ENCODE data around the gene CFAP157.

Gene CFAP157

DNA sequence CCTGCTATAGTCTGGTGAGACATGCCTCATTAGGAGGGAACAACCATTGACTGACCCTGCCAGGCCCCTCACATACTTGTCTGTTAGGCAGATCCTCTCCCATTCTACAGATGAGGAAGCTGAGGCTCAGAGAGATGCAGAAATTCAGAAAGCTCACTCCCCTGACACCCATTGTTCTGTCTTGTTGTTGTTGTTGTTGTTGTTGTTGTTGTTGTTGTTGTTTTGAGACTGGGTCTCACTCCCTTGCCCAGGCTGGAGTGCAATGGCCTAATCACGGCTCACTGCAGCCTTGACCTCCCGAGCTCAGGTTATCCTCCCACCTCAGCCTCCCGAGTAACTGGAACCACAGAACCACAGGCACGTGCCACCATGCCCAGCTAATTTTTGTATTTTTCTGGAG lies 13.1 kb upstream of the CFAP157 start:
- no peak for DNase-seq

- no peak for DNase-seq
Observed at GRCh38 chr9:127694890-127695720, 11.7 kb upstream of the CFAP157 start.

- no peak for DNase-seq
Observed at GRCh38 chr9:127697575-127697974, 9.2 kb upstream of the CFAP157 start.

GRCh38 chr9:127698386-127698785 lies 8.4 kb upstream of the CFAP157 start:
- no peak for DNase-seq

DNA sequence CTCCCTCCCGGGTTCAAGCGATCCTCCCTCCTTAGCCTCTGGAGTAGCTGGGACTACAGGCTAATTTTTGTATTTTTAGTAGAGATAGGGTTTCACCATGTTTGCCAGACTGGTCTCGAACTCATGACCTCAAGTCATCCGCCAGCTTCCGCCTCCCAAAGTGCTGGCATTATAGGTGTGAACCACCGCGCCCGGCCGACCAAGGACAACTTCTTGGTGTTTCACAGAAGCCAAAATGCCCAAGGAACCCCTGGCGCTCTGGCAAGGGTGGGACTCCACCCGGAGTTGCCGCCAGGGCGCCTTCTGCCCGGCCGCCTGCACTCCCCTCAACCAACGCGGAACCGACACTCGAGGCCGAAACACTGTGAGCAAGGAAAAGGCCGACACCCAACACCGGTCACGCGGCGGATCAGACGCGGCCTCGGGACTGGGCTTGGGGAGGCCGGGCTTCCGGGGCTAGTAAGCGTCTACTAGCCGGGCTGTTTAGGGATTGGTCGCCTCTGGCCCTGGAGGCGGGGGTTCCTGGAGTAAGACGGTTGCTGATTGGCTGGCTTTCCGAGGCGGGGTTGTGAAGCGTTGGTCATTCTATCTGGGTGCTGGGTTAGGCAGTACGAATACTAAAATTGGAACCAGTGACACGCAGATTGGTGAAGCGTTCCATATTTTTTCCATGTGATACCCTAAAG lies 7.7 kb upstream of the CFAP157 start:
- DNase-seq, result no peak

GRCh38 chr9:127700140-127700539 lies 6.6 kb upstream of the CFAP157 start:
- no peak for DNase-seq

DNA sequence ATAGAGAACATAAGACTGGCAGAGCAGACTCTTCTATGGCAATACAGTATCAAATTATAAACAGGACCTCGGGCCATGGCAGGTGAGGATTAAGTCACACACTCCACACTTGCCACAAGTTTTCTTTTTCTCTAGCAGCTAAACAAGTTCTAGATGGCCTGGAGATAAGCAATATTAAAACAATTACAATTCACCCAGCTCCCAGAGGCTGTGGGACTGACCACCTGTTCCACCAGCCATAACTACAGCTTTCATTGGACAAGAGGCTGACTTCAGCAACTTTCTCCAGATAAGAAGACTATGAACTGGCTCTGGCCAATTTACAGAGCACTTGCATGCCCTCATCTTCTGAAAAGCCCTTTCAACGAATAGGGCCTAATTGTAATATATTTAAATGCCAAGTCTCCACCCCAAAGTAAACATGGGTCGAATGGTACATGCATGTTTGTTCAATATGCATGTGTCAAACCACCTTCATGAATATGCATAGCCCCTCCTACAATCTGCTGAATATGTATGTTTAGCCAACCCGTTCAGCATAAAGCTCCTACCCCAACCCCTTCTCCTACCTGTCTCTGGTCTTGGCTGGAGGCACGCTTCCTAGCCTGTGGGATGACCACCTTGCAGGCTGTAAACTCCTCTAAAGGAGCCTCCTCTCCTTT lies 6.1 kb upstream of the CFAP157 start:
- DNase-seq, result no peak

DNA sequence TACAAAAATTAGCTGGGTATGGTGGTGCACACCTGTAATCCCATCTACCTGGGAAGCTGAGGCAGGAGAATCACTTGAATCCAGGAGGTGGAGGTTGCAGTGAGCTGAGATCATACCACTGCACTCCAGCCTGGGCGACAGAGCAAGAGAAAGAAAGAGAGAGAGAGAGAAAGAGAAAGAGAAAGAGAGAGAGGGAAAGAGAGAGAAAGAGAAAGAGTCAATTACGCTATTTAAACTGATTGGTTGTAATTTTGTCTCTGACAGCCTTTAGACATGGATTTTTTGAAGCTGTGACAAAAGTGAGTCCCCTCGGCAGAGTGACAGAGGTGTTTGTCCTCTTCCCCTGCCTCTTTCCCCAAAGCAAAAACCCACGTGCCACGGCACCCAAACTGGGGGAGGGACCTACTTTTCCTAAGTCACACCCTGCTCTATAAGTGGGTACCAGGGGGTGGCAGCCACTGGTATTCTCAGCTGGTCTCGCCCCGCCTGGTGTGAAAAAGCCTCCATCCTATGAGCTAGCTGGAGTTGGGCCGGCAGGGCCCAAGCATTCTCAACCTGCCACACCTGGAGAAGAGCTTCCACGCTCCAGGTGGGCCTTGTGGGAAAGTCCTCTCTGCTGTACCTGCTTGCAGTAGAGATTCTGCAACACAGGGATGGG lies 3.4 kb upstream of the CFAP157 start:
- DNase-seq, result no peak

- no peak for DNase-seq
Observed at GRCh38 chr9:127705577-127706379, 1.0 kb upstream of the CFAP157 start.

DNA sequence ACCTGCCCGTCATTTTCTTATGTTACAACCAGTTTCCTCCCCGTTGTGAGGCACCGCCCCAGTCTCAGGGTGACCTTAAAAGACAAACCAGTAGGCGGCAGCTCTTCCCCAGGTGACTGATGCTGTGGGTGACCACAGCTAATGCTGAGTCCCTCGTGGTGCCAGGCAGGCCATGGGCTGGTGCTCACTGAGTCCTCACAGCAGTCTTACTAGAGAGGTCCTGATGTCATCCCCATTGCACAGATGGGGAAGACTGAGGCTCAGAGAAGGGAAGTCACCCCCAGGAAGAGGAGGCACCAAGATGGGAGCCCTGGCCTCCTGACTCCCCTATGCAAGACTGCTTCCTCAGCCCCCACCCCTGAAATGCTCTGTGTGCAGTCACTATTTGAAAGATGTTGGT lies 978 bp downstream of the CFAP157 start:
- no peak for DNase-seq

DNA sequence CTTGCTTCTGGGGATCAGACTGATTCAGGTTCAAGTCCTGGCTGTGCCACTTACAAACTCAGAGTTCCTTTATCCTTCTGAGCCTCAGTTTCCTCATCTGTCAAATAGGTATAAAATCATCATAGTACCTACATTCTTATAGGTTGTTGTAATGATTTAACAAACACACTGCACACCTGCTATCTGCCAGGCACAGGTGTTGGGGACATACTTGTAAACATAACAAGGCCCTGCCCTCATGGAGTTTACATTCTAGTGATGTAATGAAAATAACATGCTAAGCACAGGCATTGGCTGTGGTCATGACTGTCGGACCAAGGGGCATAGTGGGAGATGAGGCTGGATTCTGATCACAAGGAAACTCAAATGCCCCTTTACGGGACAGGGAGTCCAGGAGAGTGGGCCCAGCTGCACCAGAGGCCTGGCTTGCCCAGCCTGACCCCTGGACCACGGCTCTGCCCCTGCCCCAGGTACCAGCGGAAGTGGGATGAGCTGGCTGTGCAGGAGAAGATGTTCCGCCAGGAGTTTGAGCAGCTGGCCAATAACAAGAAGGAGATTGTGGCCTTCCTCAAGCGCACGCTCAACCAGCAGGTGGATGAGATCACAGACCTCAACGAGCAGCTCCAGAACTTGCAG lies 2.3 kb downstream of the CFAP157 start:
- no peak for DNase-seq

GRCh38 chr9:127710204-127710783 lies 3.5 kb downstream of the CFAP157 start:
- no peak for DNase-seq

GRCh38 chr9:127711226-127711701 lies 4.5 kb downstream of the CFAP157 start:
- peak in 1 of 2 experiments; percentile 71 for DNase-seq

GRCh38 chr9:127711831-127712274 lies 5.1 kb downstream of the CFAP157 start:
- DNase-seq, result peak; percentile 56 to 79

DNA sequence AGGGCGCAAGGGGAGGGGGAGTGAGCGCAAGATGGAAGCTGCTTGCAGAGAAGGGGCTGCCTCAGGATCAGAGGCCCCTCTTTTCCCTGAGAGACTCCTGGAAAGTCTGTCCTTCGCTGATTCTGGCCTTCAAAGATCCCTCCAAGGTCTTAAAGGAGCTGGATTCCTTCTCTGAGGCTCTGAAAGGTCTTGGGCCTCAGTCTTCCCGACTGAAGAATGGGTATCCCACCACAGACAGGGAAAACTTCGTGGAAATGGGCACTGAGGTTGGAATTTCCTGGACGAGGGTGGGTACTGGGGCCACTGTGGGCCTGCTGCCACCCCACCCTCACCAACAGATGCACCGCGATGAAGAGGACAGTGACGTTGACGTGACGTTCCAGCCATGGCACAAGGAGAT lies 5.6 kb downstream of the CFAP157 start:
- no peak for DNase-seq

GRCh38 chr9:127712867-127713266 lies 6.1 kb downstream of the CFAP157 start:
- DNase-seq, result no peak

GRCh38 chr9:127714020-127714750 lies 7.4 kb downstream of the CFAP157 start:
- DNase-seq, result no peak

DNA sequence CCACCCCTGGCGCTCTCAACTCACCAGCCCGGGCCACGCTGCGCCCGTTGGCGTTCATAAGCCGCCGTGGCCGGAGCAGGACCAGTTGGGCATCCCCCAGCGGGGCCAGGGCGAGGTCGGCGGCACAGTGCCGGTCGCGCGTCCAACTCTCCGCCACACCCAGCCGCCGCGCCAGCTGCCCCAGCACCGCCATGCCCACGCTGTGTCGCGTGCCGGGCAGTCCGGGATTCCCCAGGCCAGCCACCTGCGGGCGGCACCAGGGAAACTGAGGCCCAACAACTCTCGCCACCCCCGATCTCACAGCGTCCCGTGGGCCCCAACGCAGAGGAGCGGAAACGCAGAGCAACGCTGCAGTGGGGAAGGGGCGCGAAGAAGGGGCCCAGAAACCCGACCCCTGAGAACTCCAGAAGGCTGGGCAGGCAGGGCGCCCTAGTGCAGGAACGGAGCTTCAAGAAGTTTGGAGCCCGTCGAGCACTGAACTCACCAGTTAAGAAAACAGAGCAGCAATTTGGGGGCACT lies 8.2 kb downstream of the CFAP157 start:
- DNase-seq, result peak in 1 of 2 experiments; percentile 64

GRCh38 chr9:127715470-127716337 lies 8.9 kb downstream of the CFAP157 start, which contains the start of the genes PTRH1 and TTC16:
Gene PTRH1, minus strand, starts transcription at chr9:127715663. Its CDS starts 24 bp downstream, at chr9:127715639.
Gene TTC16, plus strand, starts transcription at chr9:127716079. Its CDS starts 67 bp downstream, at chr9:127716146.
- peak; percentile 95 for DNase-seq

Measured in NCI-H524 (cell line).